CD4-positive, alpha-beta T cell (primary cell): ENCODE results near the gene ERCC6. TPM values are rescaled to one million over a fixed set of nuclear protein-coding genes. Genes with fewer than 3 reads are reported as not detected.

ENCODE experiments used
- ATAC-seq: fragments of 200-7000 bp; cut with Tn5 transposase; one replicate; pipeline ENCODE4 v1.10.0; 2022; ENCODE audit warnings: mild to moderate bottlenecking; ENCODE audit not compliant: poor library complexity
- CTCF ChIA-PET: fragments of 350-600 bp; sonication (Branson Sonifier 250); formaldehyde crosslinking; loops from one replicate; lab custom pipeline; 2021; ENCODE audit warnings: antibody characterized with exemption, inconsistent platforms; lab: Charles Lee
- POLR2A ChIA-PET: fragments of 350-600 bp; sonication (Branson Sonifier 250); formaldehyde crosslinking; loops from one replicate; lab custom pipeline; 2021; ENCODE audit warnings: antibody characterized with exemption, inconsistent platforms; lab: Charles Lee
- DNase-seq, 14 experiments: peaks; one replicate each; pipeline ENCODE4 v3.0.0-alpha.2; 2013 to 2020; ENCODE audit warnings: mixed read lengths in 2 of 14
- H3K27ac ChIP-seq, 2 donors: one replicate each; pipeline versions ENCODE4 v1.5.1 to v1.7.0; 2013; ENCODE audit warnings: low read length in 2 of 2, low read depth in 1 of 2, mild to moderate bottlenecking in 1 of 2
- H3K27me3 ChIP-seq, 2 experiments: 1 replicate in 1 of 2; 2 replicates in 1 of 2; pipeline versions ENCODE4 v1.6.1 to v1.7.0; 2013; ENCODE audit warnings: low read length in 2 of 2, control low read depth in 1 of 2, mild to moderate bottlenecking in 1 of 2, moderate library complexity in 1 of 2; ENCODE audit not compliant: insufficient read depth in 2 of 2, control insufficient read depth in 1 of 2
- H3K36me3 ChIP-seq: one replicate; pipeline ENCODE4 v1.6.1; 2013; ENCODE audit warnings: low read length, control low read depth; ENCODE audit not compliant: insufficient read depth
- H3K4me1 ChIP-seq: one replicate; pipeline ENCODE4 v1.6.1; 2013; ENCODE audit warnings: low read length, control low read depth; ENCODE audit not compliant: insufficient read depth
- H3K4me3 ChIP-seq: one replicate; pipeline ENCODE4 v1.5.1; 2013; ENCODE audit warnings: mild to moderate bottlenecking, low read length, moderate library complexity
- H3K9me3 ChIP-seq, 2 experiments: 1 replicate in 1 of 2; 2 replicates in 1 of 2; pipeline versions ENCODE4 v1.6.1 to v1.7.0; 2013; ENCODE audit warnings: low read length in 2 of 2, mild to moderate bottlenecking in 2 of 2, control low read depth in 1 of 2, moderate library complexity in 1 of 2; ENCODE audit not compliant: control insufficient read depth in 1 of 2, insufficient read depth in 1 of 2
- H3K27ac Mint-ChIP-seq: one replicate; pipeline ENCODE4 v1.8.0; 2020; ENCODE audit warnings: mixed read lengths
- H3K27me3 Mint-ChIP-seq: one replicate; pipeline ENCODE4 v1.8.0; 2021; ENCODE audit warnings: mixed read lengths
- H3K36me3 Mint-ChIP-seq: one replicate; pipeline ENCODE4 v1.8.0; 2021; ENCODE audit warnings: low read depth, mixed read lengths
- H3K4me1 Mint-ChIP-seq: one replicate; pipeline ENCODE4 v1.8.0; 2021; ENCODE audit warnings: low read depth, mixed read lengths
- H3K4me3 Mint-ChIP-seq: one replicate; pipeline ENCODE4 v1.8.0; 2020; ENCODE audit warnings: mild to moderate bottlenecking, mixed read lengths
- H3K9me3 Mint-ChIP-seq: one replicate; pipeline ENCODE4 v1.8.0; 2020; ENCODE audit warnings: mixed read lengths
- intact Hi-C, 2 experiments: fragments of 100-400 bp; cut with DNase I in 1 of 2; cut with micrococcal nuclease in 1 of 2; formaldehyde crosslinking; loops; one replicate each; pipeline versions ENCODE4 v1.15.1 to v1.9.0; 2023 to 2025; cut with DNase I, micrococcal nuclease
- total RNA-seq, 174 experiments: library from RNA in 2 of 174; stranded (reverse) in 2 of 174; gene quantifications; one replicate each; pipeline ENCODE4 v1.2.3 and lab custom pipeline; 2021 to 2026
- TF ChIP-seq, protein P1 (sequence below): fragments of 200-600 bp; IDR thresholded peaks from one replicate; pipeline ENCODE4 v1.8.0; 2022; ENCODE audit warnings: antibody characterized with exemption, mild to moderate bottlenecking

Gene ERCC6
- total RNA-seq, 2 experiments from 2014 or later = 33.3 to 39.0 TPM

DNA sequence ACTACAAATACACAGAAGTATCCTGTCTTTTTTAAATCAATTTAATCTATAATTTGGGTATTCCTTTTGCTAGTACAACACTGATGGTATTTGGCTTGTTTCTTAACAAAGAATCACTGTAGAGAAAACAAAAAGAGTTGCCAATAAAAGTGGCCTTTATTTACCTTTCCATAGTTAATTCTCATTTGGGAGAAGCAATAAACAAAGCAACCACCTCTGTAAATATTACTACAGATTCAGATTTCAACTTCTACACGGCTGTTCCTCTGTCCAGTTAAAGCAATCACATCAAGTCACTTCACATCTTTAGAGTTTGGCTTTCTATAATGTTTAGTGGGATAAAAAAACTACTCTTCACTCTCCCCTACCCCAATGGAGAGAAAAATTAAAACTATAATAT lies 34.4 kb downstream of the ERCC6 start:
- Mint-ChIP-seq H3K4me1 (peaks cover 27% of the 10 kb centered on the region), H3K27ac (no peak overlapping the region), H3K4me3 (no peak overlapping the region), H3K27me3 (peaks cover 5% of the 10 kb centered on the region), H3K36me3 (peaks cover 43% of the 10 kb centered on the region), H3K9me3 (no peaks in the 10 kb centered on the region)
- peaks cover 10% of the 10 kb centered on the region for H3K4me1 ChIP-seq
- ATAC-seq = no peak
- intact Hi-C loops = no loop called here
- no peak overlapping the region for H3K27ac ChIP-seq
- H3K27me3 ChIP-seq = no peaks in the 10 kb centered on the region
- TF ChIP-seq, protein P1, sequence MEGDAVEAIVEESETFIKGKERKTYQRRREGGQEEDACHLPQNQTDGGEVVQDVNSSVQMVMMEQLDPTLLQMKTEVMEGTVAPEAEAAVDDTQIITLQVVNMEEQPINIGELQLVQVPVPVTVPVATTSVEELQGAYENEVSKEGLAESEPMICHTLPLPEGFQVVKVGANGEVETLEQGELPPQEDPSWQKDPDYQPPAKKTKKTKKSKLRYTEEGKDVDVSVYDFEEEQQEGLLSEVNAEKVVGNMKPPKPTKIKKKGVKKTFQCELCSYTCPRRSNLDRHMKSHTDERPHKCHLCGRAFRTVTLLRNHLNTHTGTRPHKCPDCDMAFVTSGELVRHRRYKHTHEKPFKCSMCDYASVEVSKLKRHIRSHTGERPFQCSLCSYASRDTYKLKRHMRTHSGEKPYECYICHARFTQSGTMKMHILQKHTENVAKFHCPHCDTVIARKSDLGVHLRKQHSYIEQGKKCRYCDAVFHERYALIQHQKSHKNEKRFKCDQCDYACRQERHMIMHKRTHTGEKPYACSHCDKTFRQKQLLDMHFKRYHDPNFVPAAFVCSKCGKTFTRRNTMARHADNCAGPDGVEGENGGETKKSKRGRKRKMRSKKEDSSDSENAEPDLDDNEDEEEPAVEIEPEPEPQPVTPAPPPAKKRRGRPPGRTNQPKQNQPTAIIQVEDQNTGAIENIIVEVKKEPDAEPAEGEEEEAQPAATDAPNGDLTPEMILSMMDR = no peak
- H3K9me3 ChIP-seq = no peaks in the 10 kb centered on the region
- no peak overlapping the region for H3K4me3 ChIP-seq
- DNase-seq = no peak
- H3K36me3 ChIP-seq = peaks cover 30% of the 10 kb centered on the region
- CTCF ChIA-PET = no interaction called here
- POLR2A ChIA-PET = interaction anchor here (2.3 kb wide), 1 partner anchor 35 kb away, joined by 6 read pairs; the partner anchor contains the start of gene ERCC6

DNA sequence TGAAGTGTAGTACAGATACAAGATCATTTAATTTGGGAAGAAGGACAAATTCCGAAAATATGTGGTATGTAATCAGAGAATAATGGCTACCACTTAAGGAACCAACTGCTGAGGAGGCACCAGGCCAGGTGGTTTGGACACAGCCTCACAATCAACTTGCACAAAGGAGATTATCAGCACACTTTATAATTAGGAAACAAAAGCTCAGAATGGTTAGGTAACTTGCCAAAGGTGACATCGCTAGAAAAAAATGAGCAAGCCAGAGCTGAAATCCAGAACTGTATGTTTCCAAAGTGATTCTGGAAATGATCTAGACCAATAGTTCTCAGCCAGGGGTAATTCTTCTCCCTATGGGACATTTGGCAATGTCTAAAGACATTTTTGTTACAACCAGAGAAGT lies 36.6 kb downstream of the ERCC6 start:
- no peaks in the 10 kb centered on the region for H3K27me3 Mint-ChIP-seq
- H3K9me3 Mint-ChIP-seq = no peaks in the 10 kb centered on the region
- no peak for ATAC-seq
- ChIA-PET CTCF (interaction anchor here (1.1 kb wide), 1 partner anchor 17 kb away, joined by 3 read pairs; no protein-coding TSS in a partner anchor), POLR2A (no interaction called here)
- Histone ChIP-seq H3K4me3 (no peak overlapping the region), H3K4me1 (no peaks in the 10 kb centered on the region), H3K27ac (no peak overlapping the region), H3K9me3 (no peaks in the 10 kb centered on the region), H3K27me3 (no peaks in the 10 kb centered on the region), H3K36me3 (peaks cover 30% of the 10 kb centered on the region)
- no peak for DNase-seq
- H3K27ac Mint-ChIP-seq = no peak overlapping the region
- peaks cover 62% of the 10 kb centered on the region for H3K36me3 Mint-ChIP-seq
- TF ChIP-seq, protein P1 = no peak
- no peak overlapping the region for H3K4me3 Mint-ChIP-seq
- intact Hi-C loops = no loop called here
- H3K4me1 Mint-ChIP-seq = peaks cover 11% of the 10 kb centered on the region

DNA sequence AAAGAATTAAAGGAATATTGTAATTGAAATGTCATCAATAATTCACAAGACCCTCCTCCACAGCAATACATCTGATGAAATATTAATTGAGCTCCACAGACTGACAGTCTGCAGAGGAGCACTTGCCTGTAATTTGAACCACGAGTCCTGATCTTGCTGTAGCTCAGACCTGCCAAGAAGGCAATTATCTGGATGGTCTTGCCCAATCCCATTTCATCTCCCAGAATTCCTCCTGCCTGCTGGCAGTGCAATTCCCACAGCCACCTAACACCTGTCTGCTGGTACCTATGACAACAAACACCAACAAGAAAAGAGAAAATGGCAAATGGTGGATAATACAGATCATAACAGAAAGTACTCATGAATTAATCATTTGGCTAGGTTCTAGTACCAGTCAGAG lies 38.5 kb downstream of the ERCC6 start:
- Histone ChIP-seq H3K4me1 (no peaks in the 10 kb centered on the region), H3K27me3 (no peaks in the 10 kb centered on the region), H3K4me3 (no peak overlapping the region), H3K9me3 (no peaks in the 10 kb centered on the region), H3K27ac (no peak overlapping the region), H3K36me3 (peaks cover 25% of the 10 kb centered on the region)
- TF ChIP-seq, protein P1 = no peak
- Mint-ChIP-seq H3K4me1 (peaks cover 5% of the 10 kb centered on the region), H3K36me3 (peaks cover 64% of the 10 kb centered on the region), H3K4me3 (no peak overlapping the region), H3K9me3 (no peaks in the 10 kb centered on the region), H3K27me3 (no peaks in the 10 kb centered on the region), H3K27ac (no peak overlapping the region)
- POLR2A ChIA-PET = no interaction called here
- intact Hi-C loops = no loop called here
- ATAC-seq = no peak
- no peak for DNase-seq
- CTCF ChIA-PET = interaction anchor here (0.9 kb wide), 1 partner anchor 12 kb away, joined by 3 read pairs; no protein-coding TSS in a partner anchor
